Ovary (tissue), 9 donors: ENCODE results near the gene PPM1K. TPM values are rescaled to one million over a fixed set of nuclear protein-coding genes. Genes with fewer than 3 reads are reported as not detected.

ENCODE experiments used
- DNase-seq, 5 donors: peaks; one replicate each; pipeline ENCODE4 v3.0.0-alpha.2; 2019 to 2020
- H3K27ac ChIP-seq, 2 donors: fragments of 200-600 bp; one replicate each; pipeline versions ENCODE4 v1.5.1 to v1.8.0; 2019 to 2022
- H3K27me3 ChIP-seq: fragments of 200-600 bp; one replicate; pipeline ENCODE4 v1.8.0; 2022
- H3K36me3 ChIP-seq: fragments of 200-600 bp; sonication (generic); one replicate; pipeline ENCODE4 v1.5.1; 2019
- H3K4me1 ChIP-seq: one replicate; pipeline ENCODE4 v1.8.1; 2013; ENCODE audit warnings: mild to moderate bottlenecking, moderate library complexity; ENCODE audit not compliant: insufficient read depth
- H3K4me3 ChIP-seq: fragments of 200-600 bp; sonication (generic); one replicate; pipeline ENCODE4 v1.5.1; 2017
- H3K9me3 ChIP-seq, 2 donors: fragments of 200-600 bp in 1 of 2; sonication (generic) in 1 of 2; one replicate each; pipeline versions ENCODE4 v1.5.1 to v1.8.1; 2013 to 2019; ENCODE audit warnings: mild to moderate bottlenecking in 1 of 2, moderate library complexity in 1 of 2
- CTCF ChIP-seq, 3 donors: fragments of 450-650 bp in 2 of 3; fragments of 200-600 bp in 1 of 3; IDR thresholded peaks; one replicate each; pipeline versions ENCODE4 v1.5.1 to v1.8.0; 2016 to 2022; ENCODE audit warnings: antibody characterized with exemption in 3 of 3, mild to moderate bottlenecking in 1 of 3
- EP300 ChIP-seq: sonication (generic); formaldehyde crosslinking; IDR thresholded peaks from one replicate; pipeline ENCODE4 v1.6.1; 2017; ENCODE audit warnings: antibody characterized with exemption
- POLR2A ChIP-seq: fragments of 450-650 bp; IDR thresholded peaks from one replicate; pipeline ENCODE4 v1.6.1; 2017; ENCODE audit warnings: antibody characterized with exemption, mild to moderate bottlenecking, moderate library complexity
- WGBS, 3 donors: extraction: QIAGEN DNeasy Blood & Tissue Kit in 1 of 3; methylation state at CpG; one replicate each; pipeline versions ENCODE4 v1.1.5 to v1.1.7; 2013 to 2017; 5-methylcytosine and 5-hydroxymethylcytosine counted together
- intact Hi-C, 4 donors: fragments of 100-400 bp; cut with DNase I; formaldehyde crosslinking; loops; one replicate each; pipeline versions ENCODE4 v1.11.0 to v1.15.1; 2022 to 2023
- polyA plus RNA-seq, 2 donors: library from polyadenylated mRNA; stranded (reverse); fragments of 200-250 nt in 1 of 2; fragments of 350-450 nt in 1 of 2; fragmentation: Illumina TruSeq in 1 of 2; extraction: RNeasy Lipid Tissue Mini Kit (QIAGEN cat#74804) in 1 of 2; gene quantifications; one replicate each; pipeline ENCODE4 v1.2.3, GENCODE V29; 2013 to 2014
- total RNA-seq, 7 donors: library from RNA; depleted of rRNA in 2 of 7; stranded (reverse); fragments of >200 nt in 2 of 7; fragmentation: NEBNext Ultra II Directional in 3 of 7; extraction: Animal tissue kit (Norgen Biotek cat#: 25700) in 3 of 7; gene quantifications; one replicate each; pipeline versions ENCODE4 v1.1.0 to v1.2.4, GENCODE V29; 2016 to 2023
- donor health status: DM: no; HTN: no; CAD: no; lungs with moderate emphysema.
- donor health status: DM: no; HTN: no; CAD: no.
- donor health status: Bipolar disorder and iron deficiency.
- donor health status: DM: yes; HTN: yes; CAD: no.
- donor health status: DM: no; HTN: no; CAD: no.
- donor health status: DM: yes; HTN: yes; CAD: no.

The PPM1K gene
- total and polyA plus RNA-seq, 9 donors = 33.6 to 111 (median 50.5) TPM

GRCh38 chr4:88297725-88298454 lies 13.5 kb upstream of the PPM1K start:
- no peaks in the 10 kb centered on the region for H3K36me3 ChIP-seq
- no peak for DNase-seq
- TF ChIP-seq CTCF (IDR thresholded peaks at IDR 0.05) = no peak
- no peak for TF ChIP-seq POLR2A
- TF ChIP-seq EP300 = no peak
- H3K4me3 ChIP-seq = no peak overlapping the region
- H3K27ac ChIP-seq = no peak overlapping the region
- no peaks in the 10 kb centered on the region for H3K4me1 ChIP-seq
- intact Hi-C loops = no loop called here
- no peaks in the 10 kb centered on the region for H3K9me3 ChIP-seq
- WGBS, 3 donors = 67 to 68% (median 68%) methylated on average over 6 of the region's 6 CpGs
- H3K27me3 ChIP-seq = no peaks in the 10 kb centered on the region

- intact Hi-C loops = no loop called here
- Histone ChIP-seq H3K4me3 (no peak overlapping the region), H3K27me3 (no peaks in the 10 kb centered on the region), H3K27ac (no peak overlapping the region), H3K9me3 (no peaks in the 10 kb centered on the region), H3K4me1 (no peaks in the 10 kb centered on the region), H3K36me3 (no peaks in the 10 kb centered on the region)
- 94 to 100% (median 100%) methylated on average over 1 of the region's 1 CpG for WGBS, 3 donors
- no peak for TF ChIP-seq CTCF (IDR thresholded peaks at IDR 0.05)
- TF ChIP-seq POLR2A = no peak
- TF ChIP-seq EP300 = no peak
- DNase-seq = no peak
Measured at GRCh38 chr4:88297212-88297516, 12.8 kb upstream of the PPM1K start.

- no peak for TF ChIP-seq POLR2A
- TF ChIP-seq CTCF (IDR thresholded peaks at IDR 0.05) = no peak
- no peak for TF ChIP-seq EP300
Measured at GRCh38 chr4:88296413-88297211, 12.3 kb upstream of the PPM1K start.

GRCh38 chr4:88295656-88296055 lies 11.3 kb upstream of the PPM1K start:
- Histone ChIP-seq H3K36me3 (no peaks in the 10 kb centered on the region), H3K27ac (no peak overlapping the region), H3K9me3 (no peaks in the 10 kb centered on the region), H3K4me1 (peaks cover 3% of the 10 kb centered on the region), H3K4me3 (no peak overlapping the region), H3K27me3 (no peaks in the 10 kb centered on the region)
- WGBS, 3 donors = 94 to 97% (median 95%) methylated on average over 6 of the region's 6 CpGs
- no peak for DNase-seq
- intact Hi-C loops = no loop called here
- TF ChIP-seq EP300 (no peak), CTCF (IDR thresholded peaks at IDR 0.05) (no peak), POLR2A (no peak)

More at GRCh38 chr4:88296413-88297211, 12.3 kb upstream of the PPM1K start:
- Histone ChIP-seq H3K4me1 (no peaks in the 10 kb centered on the region), H3K9me3 (no peaks in the 10 kb centered on the region), H3K27ac (no peak overlapping the region), H3K4me3 (no peak overlapping the region), H3K27me3 (no peaks in the 10 kb centered on the region), H3K36me3 (no peaks in the 10 kb centered on the region)
- WGBS, 3 donors = 91 to 97% (median 96%) methylated on average over 5 of the region's 5 CpGs
- no peak for DNase-seq
- intact Hi-C loops = no loop called here
